ENCODE measurements around the gene MARK3.

MARK3 gene

GRCh38 chr14:103444837-103445524 is 59.8 kb downstream of the MARK3 start:
- DNase-seq = no peak

GRCh38 chr14:103445806-103446205 is 60.6 kb downstream of the MARK3 start:
- no peak for DNase-seq

GRCh38 chr14:103448097-103448496 is 62.9 kb downstream of the MARK3 start:
- DNase-seq = no peak

DNA sequence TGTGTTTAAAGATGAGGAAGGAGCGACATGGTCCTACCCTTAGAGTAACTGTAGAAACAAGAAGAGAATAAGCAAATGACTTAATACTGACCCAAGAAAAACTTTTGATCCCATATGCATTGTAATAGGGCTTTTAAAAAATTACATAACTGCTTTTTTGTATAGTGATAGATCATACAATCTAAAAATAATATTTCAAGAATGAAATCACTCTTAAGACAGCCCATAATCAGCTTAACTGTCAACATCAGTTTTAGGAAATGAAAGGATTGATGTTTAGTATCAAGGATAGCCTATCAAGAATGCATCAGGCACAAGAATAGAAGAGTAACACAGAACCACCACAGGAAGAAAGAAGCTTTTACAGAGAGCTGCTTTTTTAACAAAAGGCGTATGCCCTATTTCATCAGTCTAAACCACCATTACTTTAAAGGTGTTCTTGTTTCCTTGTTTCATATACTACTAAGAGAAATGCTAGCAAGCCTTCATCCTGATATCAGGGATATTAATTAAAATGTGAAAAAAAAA is 64.5 kb downstream of the MARK3 start:
- no peak for DNase-seq

DNA sequence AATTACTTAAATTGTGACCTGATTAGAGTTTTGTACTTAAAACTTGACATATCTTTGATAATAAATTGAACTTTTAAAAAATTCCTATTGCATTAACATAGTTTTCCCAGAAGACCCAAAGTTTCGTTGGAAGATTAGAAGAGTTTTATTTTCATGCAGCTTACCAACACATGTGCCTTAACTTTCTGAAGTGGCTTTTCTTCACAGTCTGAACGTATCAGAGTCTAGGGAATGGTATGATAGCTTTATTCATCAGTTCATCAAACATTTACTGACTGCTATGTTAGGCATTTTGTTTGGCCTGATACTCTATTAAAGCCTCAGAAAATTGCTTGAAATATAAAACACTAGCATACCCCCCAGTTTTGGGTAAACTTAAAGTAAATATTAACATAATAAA is 65.2 kb downstream of the MARK3 start:
- DNase-seq = no peak

DNA sequence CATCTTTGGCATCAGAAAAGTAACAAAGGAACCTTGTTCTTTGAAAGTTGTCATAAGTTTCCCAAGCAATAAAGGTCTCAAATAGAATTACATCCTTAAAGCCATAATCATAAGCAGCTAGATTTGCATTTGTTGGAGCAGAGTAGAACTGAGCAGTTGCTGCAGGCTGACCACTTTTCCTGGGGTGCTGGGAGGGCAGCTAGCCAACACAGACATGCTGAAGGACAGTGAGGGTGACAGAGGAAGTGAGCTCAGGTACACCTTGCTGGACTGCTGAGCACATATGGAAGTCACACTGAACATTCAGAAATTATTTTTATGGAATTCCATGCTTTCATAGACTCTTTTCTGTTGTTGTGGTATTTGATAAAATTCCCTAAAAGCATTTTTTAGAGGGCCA is 66.2 kb downstream of the MARK3 start:
- no peak for DNase-seq

- no peak for DNase-seq
Observed at GRCh38 chr14:103453791-103454190, 68.6 kb downstream of the MARK3 start.

GRCh38 chr14:103456167-103456835 is 71.1 kb downstream of the MARK3 start:
- DNase-seq = no peak

DNA sequence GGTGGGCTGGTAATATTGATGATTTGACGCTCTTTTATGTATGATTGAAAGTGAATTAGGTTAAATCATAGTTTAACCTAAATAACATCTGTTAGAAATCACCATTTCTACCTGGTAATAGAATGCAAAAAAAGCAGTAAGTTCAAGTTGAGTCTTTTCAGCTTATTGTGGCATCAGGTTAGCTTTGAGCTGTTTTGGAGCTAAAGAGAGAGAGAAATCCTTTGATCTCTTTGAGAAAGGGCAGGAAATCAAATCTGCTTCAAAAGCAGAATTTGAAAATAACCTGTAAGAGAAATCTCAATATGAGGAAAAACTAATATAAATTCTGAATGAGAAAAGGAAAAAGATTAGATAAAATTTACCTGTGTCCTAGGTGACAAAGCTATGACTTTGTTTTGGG is 75.2 kb downstream of the MARK3 start:
- no peak for DNase-seq

- DNase-seq = no peak
Observed at GRCh38 chr14:103463149-103463548, 77.9 kb downstream of the MARK3 start.

DNA sequence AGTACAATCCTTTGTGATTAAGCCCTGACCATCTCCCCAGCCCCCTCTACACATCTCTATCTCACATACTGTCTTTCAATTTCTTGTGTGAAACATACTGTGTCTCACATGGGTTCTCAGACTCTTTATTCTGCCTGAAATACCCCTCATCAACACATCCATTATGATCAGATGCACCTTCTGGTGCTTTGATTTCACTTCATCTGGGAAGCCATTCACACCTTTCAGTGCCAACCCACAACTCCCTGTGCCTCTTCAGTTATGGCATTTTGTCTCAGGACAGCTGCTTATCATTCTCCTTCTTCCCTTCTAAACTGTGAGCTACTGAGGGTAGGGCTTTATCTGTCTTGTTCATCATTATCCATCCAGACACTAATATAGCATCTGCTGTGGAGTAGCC is 78.6 kb downstream of the MARK3 start:
- DNase-seq = no peak

- no peak for DNase-seq
Observed at GRCh38 chr14:103472939-103473338, 87.7 kb downstream of the MARK3 start.

DNA sequence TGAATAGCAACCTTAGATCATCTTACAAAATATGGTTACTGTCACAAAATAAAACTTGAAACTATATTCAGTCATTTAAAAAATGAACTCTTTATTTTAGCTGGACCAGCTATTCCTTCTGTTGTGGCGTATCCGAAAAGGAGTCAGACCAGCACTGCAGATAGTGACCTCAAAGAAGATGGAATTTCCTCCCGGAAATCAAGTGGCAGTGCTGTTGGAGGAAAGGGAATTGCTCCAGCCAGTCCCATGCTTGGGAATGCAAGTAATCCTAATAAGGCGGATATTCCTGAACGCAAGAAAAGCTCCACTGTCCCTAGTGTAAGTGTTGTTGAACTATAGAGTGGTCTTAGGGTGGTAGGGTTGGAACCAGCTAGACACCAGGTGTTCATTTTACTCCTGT is 89.7 kb downstream of the MARK3 start:
- no peak for DNase-seq

- no peak for DNase-seq
Observed at GRCh38 chr14:103476065-103476464, 90.8 kb downstream of the MARK3 start.

GRCh38 chr14:103476631-103477030 is 91.4 kb downstream of the MARK3 start:
- DNase-seq = no peak

DNA sequence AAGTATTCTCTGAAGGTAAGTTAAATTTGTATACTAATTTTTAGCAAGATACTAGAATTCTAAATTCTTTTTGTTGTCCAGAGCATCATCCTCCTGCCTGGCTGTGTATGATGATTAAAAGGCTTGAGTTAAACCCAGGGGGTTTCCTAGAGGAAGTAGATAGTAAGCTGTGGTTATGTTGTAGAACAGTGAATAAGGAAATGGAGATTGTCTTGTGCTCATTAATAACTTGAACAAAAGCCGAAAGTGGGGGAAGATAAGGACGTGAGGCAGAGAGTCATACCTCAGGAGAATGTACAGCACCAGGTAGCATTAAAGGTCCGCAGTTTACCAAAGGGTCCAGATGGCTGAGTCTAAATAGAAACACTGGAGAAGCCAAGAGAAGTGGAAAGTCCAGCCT is 95.4 kb downstream of the MARK3 start:
- no peak for DNase-seq

GRCh38 chr14:103483600-103483999 is 98.4 kb downstream of the MARK3 start:
- no peak for DNase-seq

- DNase-seq = no peak
Observed at GRCh38 chr14:103485504-103485903, 100.3 kb downstream of the MARK3 start.

DNA sequence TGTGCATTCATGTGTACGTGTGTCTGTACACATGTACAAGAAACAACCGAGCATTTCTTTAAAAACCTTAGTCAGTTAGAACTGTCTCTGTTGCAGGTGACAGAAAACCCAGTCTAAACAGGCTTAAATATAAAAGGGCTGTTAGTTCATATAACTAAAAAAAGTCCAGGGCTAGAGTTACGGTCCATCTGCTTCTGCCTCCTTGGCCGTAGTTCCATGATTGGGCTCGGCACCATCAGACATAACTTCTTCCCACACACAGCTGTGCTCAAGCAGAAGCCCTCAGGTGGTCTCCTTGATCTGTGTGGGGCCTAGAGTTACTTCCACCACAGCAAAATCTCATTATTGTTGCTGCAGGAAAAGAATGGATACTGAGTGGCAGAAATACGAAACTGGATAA is 102.9 kb downstream of the MARK3 start:
- no peak for DNase-seq

DNA sequence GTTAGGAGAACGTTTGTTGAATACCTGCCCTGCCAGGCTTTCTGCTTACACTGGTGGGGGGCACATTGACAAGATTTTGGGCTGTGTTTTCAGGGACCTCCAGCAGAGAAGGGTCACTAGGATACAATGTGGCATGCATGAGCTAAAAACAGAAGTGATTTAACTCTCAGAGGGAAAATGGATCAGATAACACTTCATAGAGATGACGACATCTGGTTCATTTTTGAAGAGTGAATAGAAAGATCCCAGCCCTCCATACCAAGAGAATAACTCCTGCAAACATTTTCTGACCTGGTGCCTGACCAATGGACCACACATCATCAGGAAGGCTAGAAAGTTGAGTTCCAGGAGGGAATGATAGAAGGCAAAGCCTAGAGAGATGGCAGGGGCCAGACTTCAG is 103.7 kb downstream of the MARK3 start:
- no peak for DNase-seq

GRCh38 chr14:103489621-103490020 is 104.4 kb downstream of the MARK3 start:
- no peak for DNase-seq

- DNase-seq = no peak
Observed at GRCh38 chr14:103491691-103492090, 106.5 kb downstream of the MARK3 start.

GRCh38 chr14:103492156-103492925 is 107.1 kb downstream of the MARK3 start:
- no peak for DNase-seq

GRCh38 chr14:103495854-103496253 is 110.6 kb downstream of the MARK3 start:
- no peak for DNase-seq

Data from hippocampal formation (tissue), 2 donors.